Tibial nerve (tissue), 3 donors: ENCODE measurements around the gene KMT2C.
"Not testable (repeated sequence)": the region's sequence is repeated elsewhere in the genome, so short reads cannot be mapped to it uniquely, and the experiment has no call there.

Experiments
- POLR2A ChIP-seq, 2 donors: fragments of 450-650 bp; IDR thresholded peaks; one replicate each; pipeline ENCODE4 v1.6.1; 2017; ENCODE audit warnings: antibody characterized with exemption in 2 of 2, mild to moderate bottlenecking in 2 of 2, moderate library complexity in 2 of 2
- TF ChIP-seq, protein P1 (sequence below), 5 experiments: fragments of 200-600 bp in 3 of 5; fragments of 450-650 bp in 2 of 5; sonication (generic) in 3 of 5; IDR thresholded peaks; one replicate each; pipeline ENCODE4 v1.5.1; 2016 to 2019; ENCODE audit warnings: antibody characterized with exemption in 5 of 5, mild to moderate bottlenecking in 3 of 5, moderate library complexity in 2 of 5

- TF ChIP-seq, protein P1, sequence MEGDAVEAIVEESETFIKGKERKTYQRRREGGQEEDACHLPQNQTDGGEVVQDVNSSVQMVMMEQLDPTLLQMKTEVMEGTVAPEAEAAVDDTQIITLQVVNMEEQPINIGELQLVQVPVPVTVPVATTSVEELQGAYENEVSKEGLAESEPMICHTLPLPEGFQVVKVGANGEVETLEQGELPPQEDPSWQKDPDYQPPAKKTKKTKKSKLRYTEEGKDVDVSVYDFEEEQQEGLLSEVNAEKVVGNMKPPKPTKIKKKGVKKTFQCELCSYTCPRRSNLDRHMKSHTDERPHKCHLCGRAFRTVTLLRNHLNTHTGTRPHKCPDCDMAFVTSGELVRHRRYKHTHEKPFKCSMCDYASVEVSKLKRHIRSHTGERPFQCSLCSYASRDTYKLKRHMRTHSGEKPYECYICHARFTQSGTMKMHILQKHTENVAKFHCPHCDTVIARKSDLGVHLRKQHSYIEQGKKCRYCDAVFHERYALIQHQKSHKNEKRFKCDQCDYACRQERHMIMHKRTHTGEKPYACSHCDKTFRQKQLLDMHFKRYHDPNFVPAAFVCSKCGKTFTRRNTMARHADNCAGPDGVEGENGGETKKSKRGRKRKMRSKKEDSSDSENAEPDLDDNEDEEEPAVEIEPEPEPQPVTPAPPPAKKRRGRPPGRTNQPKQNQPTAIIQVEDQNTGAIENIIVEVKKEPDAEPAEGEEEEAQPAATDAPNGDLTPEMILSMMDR (IDR thresholded peaks at IDR 0.05), result not testable (repeated sequence)
- not testable (repeated sequence) for TF ChIP-seq POLR2A (IDR thresholded peaks at IDR 0.05)
Measured at GRCh38 chr7:152264915-152265314, 170.9 kb downstream of the KMT2C start.
